GM12875 (cell line): ENCODE data around the gene BMPR2.
"Not testable (repeated sequence)": the region's sequence is repeated elsewhere in the genome, so short reads cannot be mapped to it uniquely, and the experiment has no call there.

ENCODE experiments used
- H3K4me3 ChIP-seq: one replicate; pipeline ENCODE4 v1.5.1; 2011; ENCODE audit warnings: low read depth, low read length, control low read depth
- TF ChIP-seq, protein P1 (sequence below): IDR thresholded peaks from 2 replicates; pipeline ENCODE4 v1.5.1; 2011; ENCODE audit warnings: low read depth, mild to moderate bottlenecking, control low read depth, inconsistent platforms, low read length, moderate library complexity, borderline replicate concordance; ENCODE audit not compliant: insufficient read depth

BMPR2 gene

GRCh38 chr2:202560200-202560599 lies 184.1 kb downstream of the BMPR2 start:
- TF ChIP-seq, protein P1, sequence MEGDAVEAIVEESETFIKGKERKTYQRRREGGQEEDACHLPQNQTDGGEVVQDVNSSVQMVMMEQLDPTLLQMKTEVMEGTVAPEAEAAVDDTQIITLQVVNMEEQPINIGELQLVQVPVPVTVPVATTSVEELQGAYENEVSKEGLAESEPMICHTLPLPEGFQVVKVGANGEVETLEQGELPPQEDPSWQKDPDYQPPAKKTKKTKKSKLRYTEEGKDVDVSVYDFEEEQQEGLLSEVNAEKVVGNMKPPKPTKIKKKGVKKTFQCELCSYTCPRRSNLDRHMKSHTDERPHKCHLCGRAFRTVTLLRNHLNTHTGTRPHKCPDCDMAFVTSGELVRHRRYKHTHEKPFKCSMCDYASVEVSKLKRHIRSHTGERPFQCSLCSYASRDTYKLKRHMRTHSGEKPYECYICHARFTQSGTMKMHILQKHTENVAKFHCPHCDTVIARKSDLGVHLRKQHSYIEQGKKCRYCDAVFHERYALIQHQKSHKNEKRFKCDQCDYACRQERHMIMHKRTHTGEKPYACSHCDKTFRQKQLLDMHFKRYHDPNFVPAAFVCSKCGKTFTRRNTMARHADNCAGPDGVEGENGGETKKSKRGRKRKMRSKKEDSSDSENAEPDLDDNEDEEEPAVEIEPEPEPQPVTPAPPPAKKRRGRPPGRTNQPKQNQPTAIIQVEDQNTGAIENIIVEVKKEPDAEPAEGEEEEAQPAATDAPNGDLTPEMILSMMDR = no peak
- H3K4me3 ChIP-seq = no peak overlapping the region

DNA sequence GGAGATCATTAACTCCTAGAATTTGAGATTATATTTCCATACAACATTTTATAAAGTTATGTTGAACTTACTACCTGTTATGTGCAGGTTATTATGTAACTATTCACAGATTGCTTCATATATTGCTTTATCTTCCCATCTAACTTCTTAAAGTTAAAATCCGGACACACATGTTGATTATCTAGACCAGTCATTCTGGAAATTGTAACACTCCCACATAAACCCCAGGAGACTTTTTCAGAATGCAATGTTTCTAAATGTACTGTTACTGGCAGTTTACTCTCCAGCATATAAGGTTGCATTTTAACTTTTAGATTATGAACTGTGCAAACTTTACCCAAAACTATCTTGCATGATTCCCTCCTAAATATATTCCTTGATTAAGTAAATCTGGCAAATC lies 188.1 kb downstream of the BMPR2 start:
- H3K4me3 ChIP-seq = no peak overlapping the region
- TF ChIP-seq, protein P1 = no peak

DNA sequence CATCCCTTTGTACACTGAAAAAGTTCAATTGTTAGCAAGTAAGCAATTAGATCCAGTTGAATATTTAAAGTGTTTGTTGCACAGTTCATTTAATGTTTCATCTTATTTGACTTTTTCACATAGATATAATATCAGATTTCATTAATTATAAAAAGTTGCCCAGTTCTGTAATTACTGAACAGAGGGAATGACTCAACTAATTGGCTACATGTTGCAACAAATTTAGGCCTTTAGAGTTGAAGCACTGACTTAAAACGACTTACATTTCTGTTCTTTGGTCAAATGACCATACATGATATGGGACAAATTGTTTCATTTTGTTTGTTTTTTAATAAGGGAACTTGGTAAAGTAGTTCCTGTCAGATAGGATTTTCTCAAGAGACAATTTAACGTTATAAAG lies 190.2 kb downstream of the BMPR2 start:
- no peak overlapping the region for H3K4me3 ChIP-seq
- TF ChIP-seq, protein P1 = no peak

DNA sequence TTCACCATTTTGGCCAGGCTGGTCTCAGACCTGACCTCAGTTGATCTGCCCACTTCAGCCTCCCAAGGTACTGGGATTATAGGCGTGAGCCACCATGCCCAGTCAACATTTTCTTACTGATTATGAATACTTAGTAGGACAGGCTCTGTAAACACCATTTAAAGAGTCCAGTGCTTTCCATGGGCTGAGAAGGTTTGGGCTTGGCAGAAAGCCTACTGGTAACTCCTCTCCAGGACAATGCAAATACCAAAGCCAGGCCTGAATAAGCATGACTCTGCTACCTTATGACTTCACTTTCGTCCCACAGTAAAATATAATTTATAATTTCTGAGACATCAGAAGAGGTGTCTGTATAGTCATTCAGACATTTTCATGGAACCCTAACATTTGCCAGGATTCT lies 198.4 kb downstream of the BMPR2 start:
- TF ChIP-seq, protein P1 = no peak
- H3K4me3 ChIP-seq = no peak overlapping the region

GRCh38 chr2:202575194-202575593 lies 199.1 kb downstream of the BMPR2 start:
- not testable (repeated sequence) for H3K4me3 ChIP-seq

GRCh38 chr2:202577250-202578183 lies 201.4 kb downstream of the BMPR2 start:
- TF ChIP-seq, protein P1 = no peak
- H3K4me3 ChIP-seq = no peak overlapping the region

DNA sequence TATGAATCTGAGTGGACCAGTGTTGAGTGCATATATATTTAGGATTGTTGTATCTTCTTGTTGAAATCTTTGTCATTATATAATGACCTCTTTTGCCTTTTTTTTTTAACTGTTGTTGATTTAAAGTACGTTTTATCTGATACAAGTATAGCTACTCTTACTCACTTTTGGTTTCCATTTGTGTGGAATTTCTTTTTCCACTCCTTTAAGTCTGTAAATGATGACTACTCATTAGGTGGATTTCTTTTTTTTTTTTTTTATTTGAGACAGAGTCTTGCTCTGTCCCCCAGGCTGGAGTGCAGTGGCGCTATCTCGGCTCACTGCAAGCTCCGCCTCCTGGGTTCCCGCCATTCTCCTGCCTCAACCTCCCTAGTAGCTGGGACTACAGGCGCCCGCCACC lies 206.7 kb downstream of the BMPR2 start:
- H3K4me3 ChIP-seq = not testable (repeated sequence)

DNA sequence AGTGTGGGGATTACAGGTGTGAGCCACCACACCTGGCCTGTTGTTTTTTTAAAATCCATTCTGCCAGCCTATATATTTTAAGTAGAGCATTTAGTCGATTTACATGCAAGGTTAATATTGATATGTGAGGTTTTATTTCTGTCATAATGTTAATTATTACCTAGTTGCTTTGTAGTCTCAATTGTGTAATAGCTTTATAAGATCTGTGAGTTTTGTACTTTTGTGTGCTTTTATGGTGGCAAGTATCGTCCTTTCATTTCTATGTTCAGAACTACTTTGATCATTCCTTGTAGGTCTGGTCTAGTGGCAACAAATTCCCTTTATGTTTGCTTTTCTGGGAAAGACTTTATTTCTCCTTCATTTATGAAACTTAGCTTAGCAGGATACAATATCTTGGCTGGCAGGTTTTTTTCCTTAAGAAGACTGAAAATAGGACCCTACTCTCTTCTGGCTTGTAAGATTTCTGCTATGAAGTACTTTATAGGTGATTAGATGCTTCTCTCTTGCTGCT lies 207.6 kb downstream of the BMPR2 start:
- TF ChIP-seq, protein P1 = no peak

More for the DNA sequence above, 207.6 kb downstream of the BMPR2 start:
- H3K4me3 ChIP-seq = no peak overlapping the region
